GM20000 (cell line): Measurements from ENCODE around the gene COL23A1.

Experiments used
- DNase-seq: peaks from one replicate; pipeline ENCODE4 v3.0.0; 2012; ENCODE audit warnings: low spot score
- CTCF ChIP-seq: IDR thresholded peaks from 2 replicates; pipeline ENCODE4 v1.5.1; 2012; ENCODE audit warnings: mild to moderate bottlenecking, control low read depth; ENCODE audit errors: extremely low read depth, missing control alignments

COL23A1 gene

GRCh38 chr5:178478370-178478769, 111.8 kb downstream of the COL23A1 start:
- DNase-seq, result no peak
- TF ChIP-seq CTCF, result no peak

GRCh38 chr5:178477802-178478201, 112.4 kb downstream of the COL23A1 start:
- no peak for DNase-seq
- TF ChIP-seq CTCF, result no peak

GRCh38 chr5:178476972-178477754, 113.0 kb downstream of the COL23A1 start:
- TF ChIP-seq CTCF, result no peak

GRCh38 chr5:178476531-178476930, 113.7 kb downstream of the COL23A1 start:
- TF ChIP-seq CTCF, result no peak

More at GRCh38 chr5:178476972-178477754, 113.0 kb downstream of the COL23A1 start:
- DNase-seq, result no peak

GRCh38 chr5:178475422-178475821, 114.8 kb downstream of the COL23A1 start:
- no peak for TF ChIP-seq CTCF

More at GRCh38 chr5:178476531-178476930, 113.7 kb downstream of the COL23A1 start:
- DNase-seq, result no peak

GRCh38 chr5:178474562-178475184, 115.5 kb downstream of the COL23A1 start:
- no peak for TF ChIP-seq CTCF
- no peak for DNase-seq

More at GRCh38 chr5:178475422-178475821, 114.8 kb downstream of the COL23A1 start:
- DNase-seq, result no peak

GRCh38 chr5:178473854-178474253, 116.3 kb downstream of the COL23A1 start:
- DNase-seq, result no peak
- TF ChIP-seq CTCF, result no peak
